ENCODE results near the gene NIPAL4. TPM values are rescaled to one million over a fixed set of nuclear protein-coding genes. Genes with fewer than 3 reads are reported as not detected.

The NIPAL4 gene
- polyA plus RNA-seq, 1 donor from 2014 or later = not detected

GRCh38 chr5:157485811-157486210 is 25.8 kb downstream of the NIPAL4 start:
- H3K9me3 ChIP-seq (ENCODE audit: low read length) = no peaks in the 10 kb centered on the region
- no peak overlapping the region for H3K4me2 ChIP-seq (ENCODE audit: low read length)
- H3K36me3 ChIP-seq (ENCODE audit: insufficient read depth, low read length) = peaks cover 13% of the 10 kb centered on the region
- no peak overlapping the region for H3K4me3 ChIP-seq (ENCODE audit: low read length)
- TF ChIP-seq POLR2AphosphoS5 (IDR thresholded peaks at IDR 0.05) (no peak), EZH2 (IDR thresholded peaks at IDR 0.05; ENCODE audit: borderline replicate concordance, insufficient read depth, low read length, poor library complexity, severe bottlenecking) (no peak), CTCF (IDR thresholded peaks at IDR 0.05; ENCODE audit: poor library complexity, severe bottlenecking) (no peak), MXI1 (conservative IDR thresholded peaks at IDR 0.05; ENCODE audit: poor library complexity, severe bottlenecking) (no peak), RAD21 (conservative IDR thresholded peaks at IDR 0.05) (no peak), TAF1 (IDR thresholded peaks at IDR 0.05; ENCODE audit: low read depth) (no peak), EP300 (conservative IDR thresholded peaks at IDR 0.05; ENCODE audit: poor library complexity, severe bottlenecking) (no peak)
- no peaks in the 10 kb centered on the region for H4K20me1 ChIP-seq (ENCODE audit: insufficient read depth)
- H2AFZ ChIP-seq (ENCODE audit: low read depth, low read length) = no peak overlapping the region
- H3K27ac ChIP-seq (ENCODE audit: low read length) = no peak overlapping the region
- H3K9ac ChIP-seq (ENCODE audit: low read length) = no peak overlapping the region
- no peaks in the 10 kb centered on the region for H3K27me3 ChIP-seq (ENCODE audit: insufficient read depth, low read depth, low read length)
- H3K9me2 ChIP-seq (ENCODE audit: insufficient read depth, low read length) = no peaks in the 10 kb centered on the region
- H3K79me2 ChIP-seq (replicated peaks; ENCODE audit: insufficient read depth, low read length) = no peaks in the 10 kb centered on the region
- H3F3A ChIP-seq (ENCODE audit: insufficient read depth, low read length, poor library complexity, severe bottlenecking) = no peaks in the 10 kb centered on the region

DNA sequence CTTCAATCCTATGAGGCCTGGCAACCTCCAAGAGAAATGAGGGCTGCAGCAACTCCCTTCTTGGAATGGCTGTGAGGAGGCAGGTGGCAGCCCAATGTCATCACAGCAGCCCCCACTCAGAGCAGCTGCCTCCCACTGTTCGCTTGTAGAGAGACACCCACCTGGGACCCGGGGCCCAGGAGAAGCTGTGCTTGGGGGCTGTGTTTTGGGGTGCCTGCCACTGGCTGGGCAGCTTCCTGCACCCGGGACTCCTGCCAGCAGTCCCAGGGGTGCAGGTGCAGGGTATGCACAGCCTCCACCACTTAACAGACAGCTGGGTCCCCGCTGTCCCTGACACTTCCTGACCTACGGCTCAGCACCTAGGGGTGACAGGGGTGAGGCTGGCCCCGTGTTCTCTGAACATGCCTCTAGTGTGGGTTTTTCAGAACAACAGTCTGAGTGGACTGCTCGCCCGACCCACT is 26.2 kb downstream of the NIPAL4 start:
- Histone ChIP-seq H3K9me3 (ENCODE audit: low read length) (no peaks in the 10 kb centered on the region), H3K9me2 (ENCODE audit: insufficient read depth, low read length) (no peaks in the 10 kb centered on the region), H3K27ac (ENCODE audit: low read length) (no peak overlapping the region), H2AFZ (ENCODE audit: low read depth, low read length) (no peak overlapping the region), H3K4me3 (ENCODE audit: low read length) (no peak overlapping the region), H4K20me1 (ENCODE audit: insufficient read depth) (no peaks in the 10 kb centered on the region), H3K79me2 (replicated peaks; ENCODE audit: insufficient read depth, low read length) (no peaks in the 10 kb centered on the region), H3K9ac (ENCODE audit: low read length) (no peak overlapping the region), H3K4me2 (ENCODE audit: low read length) (no peak overlapping the region), H3K27me3 (ENCODE audit: insufficient read depth, low read depth, low read length) (no peaks in the 10 kb centered on the region), H3F3A (ENCODE audit: insufficient read depth, low read length, poor library complexity, severe bottlenecking) (no peaks in the 10 kb centered on the region), H3K36me3 (ENCODE audit: insufficient read depth, low read length) (peaks cover 13% of the 10 kb centered on the region)
- TF ChIP-seq CTCF (IDR thresholded peaks at IDR 0.05; ENCODE audit: poor library complexity, severe bottlenecking) (no peak), EZH2 (IDR thresholded peaks at IDR 0.05; ENCODE audit: borderline replicate concordance, insufficient read depth, low read length, poor library complexity, severe bottlenecking) (no peak), POLR2AphosphoS5 (IDR thresholded peaks at IDR 0.05) (no peak), MXI1 (conservative IDR thresholded peaks at IDR 0.05; ENCODE audit: poor library complexity, severe bottlenecking) (no peak), RAD21 (conservative IDR thresholded peaks at IDR 0.05) (no peak)

GRCh38 chr5:157486861-157487260 is 26.8 kb downstream of the NIPAL4 start:
- Histone ChIP-seq H3K27ac (ENCODE audit: low read length) (no peak overlapping the region), H3F3A (ENCODE audit: insufficient read depth, low read length, poor library complexity, severe bottlenecking) (no peaks in the 10 kb centered on the region), H2AFZ (ENCODE audit: low read depth, low read length) (no peak overlapping the region), H4K20me1 (ENCODE audit: insufficient read depth) (no peaks in the 10 kb centered on the region), H3K9me3 (ENCODE audit: low read length) (no peaks in the 10 kb centered on the region), H3K79me2 (replicated peaks; ENCODE audit: insufficient read depth, low read length) (no peaks in the 10 kb centered on the region), H3K4me2 (ENCODE audit: low read length) (no peak overlapping the region), H3K9ac (ENCODE audit: low read length) (no peak overlapping the region), H3K36me3 (ENCODE audit: insufficient read depth, low read length) (peaks cover 7% of the 10 kb centered on the region), H3K4me3 (ENCODE audit: low read length) (no peak overlapping the region), H3K27me3 (ENCODE audit: insufficient read depth, low read depth, low read length) (no peaks in the 10 kb centered on the region), H3K9me2 (ENCODE audit: insufficient read depth, low read length) (no peaks in the 10 kb centered on the region)
- no peak for TF ChIP-seq MXI1 (conservative IDR thresholded peaks at IDR 0.05; ENCODE audit: poor library complexity, severe bottlenecking)
- TF ChIP-seq CTCF (IDR thresholded peaks at IDR 0.05; ENCODE audit: poor library complexity, severe bottlenecking) = no peak
- TF ChIP-seq SMC3 (conservative IDR thresholded peaks at IDR 0.05; ENCODE audit: poor library complexity) = no peak
- no peak for TF ChIP-seq TAF1 (IDR thresholded peaks at IDR 0.05; ENCODE audit: low read depth)
- TF ChIP-seq REST (IDR thresholded peaks at IDR 0.05; ENCODE audit: borderline replicate concordance) = no peak
- no peak for TF ChIP-seq POLR2AphosphoS5 (IDR thresholded peaks at IDR 0.05)
- TF ChIP-seq RAD21 (conservative IDR thresholded peaks at IDR 0.05) = no peak
- no peak for TF ChIP-seq EP300 (conservative IDR thresholded peaks at IDR 0.05; ENCODE audit: poor library complexity, severe bottlenecking)
- no peak for TF ChIP-seq EZH2 (IDR thresholded peaks at IDR 0.05; ENCODE audit: borderline replicate concordance, insufficient read depth, low read length, poor library complexity, severe bottlenecking)
